Measurements from ENCODE around the gene RNF157.
A peak's percentile ranks its signal among the peaks of the same experiment; 100 is the strongest.

RNF157 gene

GRCh38 chr17:76184290-76184689 lies 56.0 kb downstream of the RNF157 start (continued):
- TF ChIP-seq HIC1 (tag by site-specific recombination; IDR thresholded peaks at IDR 0.05) (no peak), ZNF510 (tag by site-specific recombination; IDR thresholded peaks at IDR 0.05; ENCODE audit: insufficient replicate concordance) (no peak), CTCF (tag by site-specific recombination; IDR thresholded peaks at IDR 0.05) (no peak)

DNA sequence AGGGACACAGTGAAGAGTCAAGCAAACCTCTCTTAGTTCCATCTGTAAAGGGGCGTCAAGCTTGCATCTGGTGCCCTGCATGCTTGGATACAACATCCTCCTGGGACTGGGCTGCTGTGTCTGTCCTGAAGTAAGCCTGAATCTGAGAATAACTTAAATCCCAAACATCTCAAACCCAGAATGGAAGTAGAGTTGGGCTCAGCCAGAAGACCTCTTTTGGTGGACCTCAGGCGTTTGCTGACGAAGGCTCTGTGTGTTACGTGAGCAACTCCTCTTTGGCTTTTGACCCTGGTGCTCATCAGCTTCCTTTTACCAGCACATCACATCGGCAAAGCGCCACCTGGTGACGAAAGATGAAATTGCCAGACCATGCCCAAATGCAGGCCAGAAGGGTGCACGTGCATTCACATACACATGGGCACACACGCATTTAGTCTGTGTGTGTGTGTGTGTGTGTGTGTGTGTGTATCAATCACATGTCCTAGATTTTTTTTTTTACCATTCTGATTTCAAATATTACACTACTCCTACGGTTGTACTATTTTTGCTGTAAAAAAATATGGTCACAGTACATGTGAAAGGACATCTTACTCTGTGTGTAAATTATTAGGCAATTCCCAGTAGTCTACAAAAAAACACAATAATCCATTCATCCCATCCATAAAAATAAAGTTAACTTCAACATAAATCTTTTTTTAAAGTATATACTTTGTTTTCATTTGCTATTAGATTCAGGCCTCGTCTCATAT lies 58.1 kb downstream of the RNF157 start:
- Histone ChIP-seq H3K4me1 (ENCODE audit: control insufficient read depth, insufficient read depth, low read length) (no peaks in the 10 kb centered on the region), H3K9me3 (ENCODE audit: control insufficient read depth, insufficient read depth, low read depth, low read length) (no peaks in the 10 kb centered on the region), H3K36me3 (ENCODE audit: control insufficient read depth in 2 of 2, insufficient read depth in 1 of 2, low read length in 2 of 2) (no peaks in the 10 kb centered on the region), H3K27ac (ENCODE audit: extremely low read depth, low read depth, low read length) (no peak overlapping the region), H3K4me3 (ENCODE audit: low read depth, low read length) (no peak overlapping the region)
- ChIA-PET CTCF (interaction anchor here (0.6 to 6.7 kb wide), 47 partner anchors 10 to 599 kb away, joined by 3 to 78 read pairs (median 5); partner anchors contain the start of gene EXOC7), POLR2A (interaction anchor here (0.7 kb wide), 1 partner anchor 530 kb away, joined by 3 read pairs; no protein-coding TSS in a partner anchor)
- TF ChIP-seq, protein P1, sequence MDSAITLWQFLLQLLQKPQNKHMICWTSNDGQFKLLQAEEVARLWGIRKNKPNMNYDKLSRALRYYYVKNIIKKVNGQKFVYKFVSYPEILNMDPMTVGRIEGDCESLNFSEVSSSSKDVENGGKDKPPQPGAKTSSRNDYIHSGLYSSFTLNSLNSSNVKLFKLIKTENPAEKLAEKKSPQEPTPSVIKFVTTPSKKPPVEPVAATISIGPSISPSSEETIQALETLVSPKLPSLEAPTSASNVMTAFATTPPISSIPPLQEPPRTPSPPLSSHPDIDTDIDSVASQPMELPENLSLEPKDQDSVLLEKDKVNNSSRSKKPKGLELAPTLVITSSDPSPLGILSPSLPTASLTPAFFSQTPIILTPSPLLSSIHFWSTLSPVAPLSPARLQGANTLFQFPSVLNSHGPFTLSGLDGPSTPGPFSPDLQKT (IDR thresholded peaks at IDR 0.05; ENCODE audit: borderline replicate concordance, low read depth, low read length) = no peak
- TF ChIP-seq ZFP41 (tag by site-specific recombination; IDR thresholded peaks at IDR 0.05; ENCODE audit: borderline replicate concordance) (no peak), ZNF791 (tag by site-specific recombination; IDR thresholded peaks at IDR 0.05) (no peak), BCL11B (tag by site-specific recombination; IDR thresholded peaks at IDR 0.05; ENCODE audit: low read depth) (peak; percentile 74), ZNF610 (tag by site-specific recombination; IDR thresholded peaks at IDR 0.05; ENCODE audit: borderline replicate concordance) (no peak), ZSCAN16 (tag by site-specific recombination; IDR thresholded peaks at IDR 0.05) (no peak), PRDM1 (tag by site-specific recombination; IDR thresholded peaks at IDR 0.05) (no peak), ZNF558 (tag by site-specific recombination; IDR thresholded peaks at IDR 0.05) (no peak), GLIS1 (tag by site-specific recombination; IDR thresholded peaks at IDR 0.05) (no peak), SP7 (tag by site-specific recombination; IDR thresholded peaks at IDR 0.05) (peak; percentile 49; the same call in 1 of the 2 replicates), ZNF585B (tag by site-specific recombination; IDR thresholded peaks at IDR 0.05) (no peak), ZNF701 (tag by site-specific recombination; IDR thresholded peaks at IDR 0.05) (no peak), ZNF707 (tag by site-specific recombination; IDR thresholded peaks at IDR 0.05) (no peak), ZNF548 (tag by site-specific recombination; IDR thresholded peaks at IDR 0.05) (no peak), ZNF843 (tag by site-specific recombination; IDR thresholded peaks at IDR 0.05) (no peak), GLI2 (tag by site-specific recombination; IDR thresholded peaks at IDR 0.05; ENCODE audit: borderline replicate concordance, low read depth) (no peak), ZNF292 (tag by site-specific recombination; IDR thresholded peaks at IDR 0.05; ENCODE audit: borderline replicate concordance, low read depth) (no peak), ZBTB17 (tag by site-specific recombination; IDR thresholded peaks at IDR 0.05) (peak; percentile 39), SETDB1 (IDR thresholded peaks at IDR 0.05; ENCODE audit: insufficient read length, low read length) (no peak), ZNF521 (tag by site-specific recombination; IDR thresholded peaks at IDR 0.05) (no peak), SP2 (tag by site-specific recombination; IDR thresholded peaks at IDR 0.05) (no peak), ZNF311 (tag by site-specific recombination; IDR thresholded peaks at IDR 0.05; ENCODE audit: borderline replicate concordance) (no peak), ZNF335 (tag by site-specific recombination; conservative IDR thresholded peaks at IDR 0.05) (peak; percentile 91), ZNF544 (tag by site-specific recombination; IDR thresholded peaks at IDR 0.05) (no peak), ZBTB10 (tag by site-specific recombination; IDR thresholded peaks at IDR 0.05) (no peak), YY2 (tag by site-specific recombination; IDR thresholded peaks at IDR 0.05) (no peak), ZBTB8A (tag by site-specific recombination; IDR thresholded peaks at IDR 0.05) (no peak)

Data from HEK293 (cell line).